Measurements from ENCODE around the gene LDLRAD2. TPM values are rescaled to one million over a fixed set of nuclear protein-coding genes. Genes with fewer than 3 reads are reported as not detected.

LDLRAD2 gene
- total RNA-seq, 1 experiment from 2014 or later = not detected

DNA sequence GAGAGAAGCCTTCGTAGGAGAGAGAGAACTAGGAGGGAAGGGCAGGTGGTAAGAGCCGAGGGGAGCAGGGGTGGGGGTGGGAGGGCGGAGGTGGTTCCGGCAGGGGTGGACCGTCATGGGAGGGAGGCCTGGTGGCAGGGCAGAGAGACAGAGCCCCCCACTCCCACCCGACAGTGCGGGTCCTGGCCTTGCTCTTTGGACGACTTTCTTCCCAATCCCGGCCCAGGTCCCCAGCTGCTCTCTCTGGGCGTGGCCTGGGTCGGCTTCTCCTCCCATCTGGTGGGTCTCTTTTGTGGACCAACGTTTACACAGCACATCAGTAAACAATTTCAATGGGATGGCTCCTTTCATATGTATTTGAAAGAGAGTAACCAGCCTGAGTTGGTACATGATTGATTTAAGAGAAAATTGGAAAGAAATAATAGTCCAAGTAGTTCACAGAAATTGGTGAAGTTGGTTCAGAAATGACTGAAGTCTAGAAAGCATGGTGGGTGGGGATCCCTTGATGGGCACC lies 56.9 kb downstream of the LDLRAD2 start:
- no TSS peak for BruUV-seq (replicated peaks)
- Histone ChIP-seq H3K4me1 (ENCODE audit: insufficient read depth, low read length) (peaks cover 31% of the 10 kb centered on the region), H4K20me1 (ENCODE audit: low read length) (peaks cover 3% of the 10 kb centered on the region; the same call in 1 of the 2 replicates), H3K27ac (ENCODE audit: low read length) (peak overlapping the region; percentile 45), H2AFZ (ENCODE audit: low read length) (no peak overlapping the region), H3K4me3 (ENCODE audit: low read length) (no peak overlapping the region), H3K9me3 (ENCODE audit: low read length) (no peaks in the 10 kb centered on the region), H3K27me3 (ENCODE audit: low read length) (no peaks in the 10 kb centered on the region), H3F3A (ENCODE audit: low read length, unreplicated experiment) (no peaks in the 10 kb centered on the region), H3K9ac (ENCODE audit: low read length) (no peak overlapping the region), H3K36me3 (ENCODE audit: low read depth, low read length) (no peaks in the 10 kb centered on the region; the same call in 1 of the 2 replicates), H3K4me2 (ENCODE audit: low read length) (0 out of 2 replicates have a peak overlapping the region, but pooled peaks have one; percentile 23), H3K79me2 (ENCODE audit: low read length) (no peaks in the 10 kb centered on the region), H3K9me2 (replicated peaks; ENCODE audit: low read length) (no peaks in the 10 kb centered on the region)
- ATAC-seq = no peak
- ChIA-PET CTCF (no interaction called here), POLR2A (ENCODE audit: unreplicated experiment) (no interaction called here)
- intact Hi-C loops (cut with micrococcal nuclease) = loop anchor here (5.0 kb wide), 1 partner anchor 93 kb away; no protein-coding TSS in a partner anchor
- DNase-seq = no peak
- TF ChIP-seq, protein P1, sequence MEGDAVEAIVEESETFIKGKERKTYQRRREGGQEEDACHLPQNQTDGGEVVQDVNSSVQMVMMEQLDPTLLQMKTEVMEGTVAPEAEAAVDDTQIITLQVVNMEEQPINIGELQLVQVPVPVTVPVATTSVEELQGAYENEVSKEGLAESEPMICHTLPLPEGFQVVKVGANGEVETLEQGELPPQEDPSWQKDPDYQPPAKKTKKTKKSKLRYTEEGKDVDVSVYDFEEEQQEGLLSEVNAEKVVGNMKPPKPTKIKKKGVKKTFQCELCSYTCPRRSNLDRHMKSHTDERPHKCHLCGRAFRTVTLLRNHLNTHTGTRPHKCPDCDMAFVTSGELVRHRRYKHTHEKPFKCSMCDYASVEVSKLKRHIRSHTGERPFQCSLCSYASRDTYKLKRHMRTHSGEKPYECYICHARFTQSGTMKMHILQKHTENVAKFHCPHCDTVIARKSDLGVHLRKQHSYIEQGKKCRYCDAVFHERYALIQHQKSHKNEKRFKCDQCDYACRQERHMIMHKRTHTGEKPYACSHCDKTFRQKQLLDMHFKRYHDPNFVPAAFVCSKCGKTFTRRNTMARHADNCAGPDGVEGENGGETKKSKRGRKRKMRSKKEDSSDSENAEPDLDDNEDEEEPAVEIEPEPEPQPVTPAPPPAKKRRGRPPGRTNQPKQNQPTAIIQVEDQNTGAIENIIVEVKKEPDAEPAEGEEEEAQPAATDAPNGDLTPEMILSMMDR (conservative IDR thresholded peaks at IDR 0.05; ENCODE audit: low read depth, low read length) = no peak
- TF ChIP-seq EZH2 (IDR thresholded peaks at IDR 0.05; ENCODE audit: low read length, unreplicated experiment) (no peak), EZH2phosphoT487 (IDR thresholded peaks at IDR 0.05; ENCODE audit: borderline replicate concordance, low read length) (no peak)

GRCh38 chr1:21869620-21870121 lies 57.6 kb downstream of the LDLRAD2 start:
- CTCF ChIA-PET = interaction anchor here (0.6 kb wide), 1 partner anchor 135 kb away, joined by 8 read pairs; no protein-coding TSS in a partner anchor

More at GRCh38 chr1:21869620-21870121, 57.6 kb downstream of the LDLRAD2 start:
- Histone ChIP-seq H3K36me3 (ENCODE audit: low read depth, low read length) (no peaks in the 10 kb centered on the region; the same call in 1 of the 2 replicates), H3K79me2 (ENCODE audit: low read length) (no peaks in the 10 kb centered on the region), H3K4me2 (ENCODE audit: low read length) (peak overlapping the region; percentile 23; the same call in 1 of the 2 replicates), H3K27me3 (ENCODE audit: low read length) (no peaks in the 10 kb centered on the region), H2AFZ (ENCODE audit: low read length) (no peak overlapping the region), H3K9me3 (ENCODE audit: low read length) (no peaks in the 10 kb centered on the region), H3F3A (ENCODE audit: low read length, unreplicated experiment) (no peaks in the 10 kb centered on the region), H3K4me1 (ENCODE audit: insufficient read depth, low read length) (peaks cover 31% of the 10 kb centered on the region), H3K9ac (ENCODE audit: low read length) (0 out of 2 replicates have a peak overlapping the region, but pooled peaks have one; percentile 10), H3K4me3 (ENCODE audit: low read length) (no peak overlapping the region), H3K9me2 (replicated peaks; ENCODE audit: low read length) (no peaks in the 10 kb centered on the region), H4K20me1 (ENCODE audit: low read length) (peaks cover 3% of the 10 kb centered on the region; the same call in 1 of the 2 replicates), H3K27ac (ENCODE audit: low read length) (peak overlapping the region; percentile 52)
- POLR2A ChIA-PET (ENCODE audit: unreplicated experiment) = interaction anchor here (0.5 kb wide), 1 partner anchor 1475 kb away, joined by 6 read pairs; the partner anchor contains the start of gene HNRNPR
- intact Hi-C loops (cut with micrococcal nuclease) = loop anchor here (5.0 kb wide), 1 partner anchor 93 kb away; no protein-coding TSS in a partner anchor
- no peak for TF ChIP-seq EZH2 (IDR thresholded peaks at IDR 0.05; ENCODE audit: low read length, unreplicated experiment)
- TF ChIP-seq EZH2phosphoT487 (IDR thresholded peaks at IDR 0.05; ENCODE audit: borderline replicate concordance, low read length) = no peak
- TF ChIP-seq, protein P1 (conservative IDR thresholded peaks at IDR 0.05; ENCODE audit: low read depth, low read length) = no peak
- ATAC-seq (peak; percentile 86), DNase-seq (peak; percentile 99)
- no TSS peak for BruUV-seq (replicated peaks)

All from PC-3 (cell line).